GM12878 (cell line): ENCODE data around the gene ZFP42. TPM values are rescaled to one million over a fixed set of nuclear protein-coding genes. Genes with fewer than 3 reads are reported as not detected.

Experiments
- ATAC-seq: fragments of 200-7000 bp; cut with Tn5 transposase; 3 replicates; pipeline ENCODE4 v1.9.1; 2020; ENCODE audit warnings: mild to moderate bottlenecking, moderate library complexity
- BruUV-seq: library from RNA; stranded (reverse); fragments of 400-500 nt; replicated peaks from 2 replicates; lab custom pipeline; 2021; lab: Mats Ljungman, UMichigan
- CTCF ChIA-PET: fragments of 300-600 bp; sonication (Branson Sonifier 250); formaldehyde crosslinking; extraction: SDS; loops from one replicate; lab custom pipeline; 2021; ENCODE audit warnings: inconsistent platforms; lab: Yijun Ruan, JAX
- POLR2A ChIA-PET: fragments of 350-600 bp; formaldehyde crosslinking; extraction: SDS; loops from one replicate; lab custom pipeline; 2021; ENCODE audit warnings: inconsistent platforms; lab: Charles Lee
- RAD21 ChIA-PET: fragments of 300-600 bp; sonication (Branson Sonifier 250); formaldehyde crosslinking; loops from one replicate; lab custom pipeline; 2023; ENCODE audit warnings: antibody characterized with exemption; ENCODE audit not compliant: unreplicated experiment; lab: Charles Lee
- SMC1A ChIA-PET: fragments of 300-600 bp; sonication (Branson Sonifier 250); formaldehyde crosslinking; loops from one replicate; lab custom pipeline; 2023; ENCODE audit not compliant: unreplicated experiment, uncharacterized antibody; lab: Charles Lee
- DNase-seq: peaks from one replicate; pipeline ENCODE4 v3.0.0-alpha.2; 2011; ENCODE audit warnings: low read depth, low spot score
- FAIRE-seq: peaks from 3 replicates; lab custom pipeline; 2011; peaks lifted over from hg19 to GRCh38; lab: Jason Lieb, UNC
- H2AFZ ChIP-seq: 2 replicates; pipeline ENCODE4 v1.6.0; 2011; ENCODE audit warnings: low read depth, low read length, control low read depth; ENCODE audit not compliant: control insufficient read depth
- H3K27ac ChIP-seq: 2 replicates; pipeline ENCODE4 v1.5.1; 2011; ENCODE audit warnings: control low read depth; ENCODE audit not compliant: control insufficient read depth, insufficient read depth
- H3K27me3 ChIP-seq, 2 experiments: replicated peaks in 1 of 2; 2 replicates each; pipeline versions ENCODE4 v1.6.0 to v1.6.1; 2011; ENCODE audit warnings: low read length in 1 of 2; ENCODE audit not compliant: control insufficient read depth in 2 of 2, insufficient read depth in 2 of 2
- H3K36me3 ChIP-seq, 2 experiments: 2 replicates each; pipeline ENCODE4 v1.5.1; 2011; ENCODE audit warnings: low read length in 1 of 2; ENCODE audit not compliant: control insufficient read depth in 2 of 2, insufficient read depth in 2 of 2
- H3K4me1 ChIP-seq: 2 replicates; pipeline ENCODE4 v1.6.1; 2011; ENCODE audit warnings: mild to moderate bottlenecking, low read length, moderate library complexity, mixed read lengths; ENCODE audit not compliant: control insufficient read depth, insufficient read depth
- H3K4me2 ChIP-seq: 2 replicates; pipeline ENCODE4 v1.6.0; 2011; ENCODE audit warnings: control low read depth; ENCODE audit not compliant: control insufficient read depth, insufficient read depth
- H3K4me3 ChIP-seq: fragments of 200-600 bp; sonication (generic); 2 replicates; pipeline ENCODE4 v1.5.1; 2016
- H3K79me2 ChIP-seq: 2 replicates; pipeline ENCODE4 v1.6.0; 2011; ENCODE audit warnings: low read length; ENCODE audit not compliant: control insufficient read depth, insufficient read depth
- H3K9ac ChIP-seq: 2 replicates; pipeline ENCODE4 v1.8.0; 2011; ENCODE audit warnings: low read length, control low read depth, mixed read lengths; ENCODE audit not compliant: control insufficient read depth, insufficient read depth
- H3K9me3 ChIP-seq: replicated peaks from 3 replicates; pipeline ENCODE4 v1.5.1; 2011; ENCODE audit warnings: mild to moderate bottlenecking, low read length; ENCODE audit not compliant: control insufficient read depth, insufficient read depth
- H4K20me1 ChIP-seq: 2 replicates; pipeline ENCODE4 v1.6.0; 2011; ENCODE audit not compliant: control insufficient read depth, insufficient read depth
- ASH2L ChIP-seq: fragments of 300-600, 200-600 bp; sonication (generic); IDR thresholded peaks from 2 replicates; pipeline ENCODE4 v1.6.1; 2017; ENCODE audit warnings: low read depth, mild to moderate bottlenecking, borderline replicate concordance
- BHLHE40 ChIP-seq, 2 experiments: fragments of 450-650 bp in 1 of 2; IDR thresholded peaks; 2 replicates each; pipeline ENCODE4 v1.6.1; 2011 to 2017; ENCODE audit warnings: low read depth in 2 of 2, borderline replicate concordance in 1 of 2, improper control_type of control experiment in 1 of 2, low read length in 1 of 2, mild to moderate bottlenecking in 1 of 2
- CBFB ChIP-seq: IDR thresholded peaks from 2 replicates; pipeline ENCODE4 v1.6.1; 2016; ENCODE audit warnings: antibody characterized with exemption, low read depth
- E2F8 ChIP-seq: fragments of 450-650 bp; IDR thresholded peaks from 2 replicates; pipeline ENCODE4 v1.6.1; 2018; ENCODE audit warnings: mild to moderate bottlenecking, low read depth, moderate library complexity; ENCODE audit not compliant: partially characterized antibody
- EZH2 ChIP-seq: IDR thresholded peaks from 2 replicates; pipeline ENCODE4 v1.6.1; 2012; ENCODE audit warnings: low read depth, mild to moderate bottlenecking, control low read depth, inconsistent platforms, low read length, borderline replicate concordance; ENCODE audit not compliant: control insufficient read depth
- GATAD2B ChIP-seq: fragments of 450-650 bp; conservative IDR thresholded peaks from 2 replicates; pipeline ENCODE4 v1.6.1; 2017; ENCODE audit warnings: low read depth, mild to moderate bottlenecking, moderate library complexity
- IRF4 ChIP-seq: IDR thresholded peaks from 2 replicates; pipeline ENCODE4 v1.6.1; 2011; ENCODE audit warnings: low read depth, low read length
- MEF2B ChIP-seq: fragments of 450-650 bp; IDR thresholded peaks from 2 replicates; pipeline ENCODE4 v1.6.1; 2018; ENCODE audit warnings: mild to moderate bottlenecking, moderate library complexity; ENCODE audit not compliant: partially characterized antibody, poor library complexity, severe bottlenecking
- MYB ChIP-seq: fragments of 150-350 bp; IDR thresholded peaks from 2 replicates; pipeline ENCODE4 v1.6.1; 2014; ENCODE audit warnings: mild to moderate bottlenecking, low read depth, low read length, borderline replicate concordance
- POLR2A ChIP-seq: IDR thresholded peaks from 2 replicates; pipeline ENCODE4 v1.6.1; 2011; ENCODE audit warnings: low read depth, mild to moderate bottlenecking, low read length
- RB1 ChIP-seq: fragments of 450-650 bp; formaldehyde crosslinking; IDR thresholded peaks from 2 replicates; pipeline ENCODE4 v1.6.1; 2017; ENCODE audit warnings: mild to moderate bottlenecking, borderline replicate concordance
- SMARCA5 ChIP-seq: fragments of 450-650 bp; IDR thresholded peaks from 2 replicates; pipeline ENCODE4 v1.6.1; 2017; ENCODE audit warnings: mild to moderate bottlenecking
- TBL1XR1 ChIP-seq: IDR thresholded peaks from 2 replicates; pipeline ENCODE4 v1.6.1; 2012; ENCODE audit warnings: low read depth, low read length, improper control_type of control experiment
- ZNF207 ChIP-seq: fragments of 450-650 bp; IDR thresholded peaks from 2 replicates; pipeline ENCODE4 v1.6.1; 2014; ENCODE audit warnings: antibody characterized with exemption, mild to moderate bottlenecking, borderline replicate concordance
- ZZZ3 ChIP-seq: IDR thresholded peaks from 2 replicates; pipeline ENCODE4 v1.6.1; 2011; ENCODE audit warnings: low read depth; ENCODE audit not compliant: control insufficient read depth, insufficient read length
- WGBS: methylation state at CpG from one replicate; pipeline ENCODE4 v1.1.6; 2016; ENCODE audit warnings: low lambda C conversion rate; ENCODE audit not compliant: insufficient replicate concordance, insufficient coverage; ENCODE audit errors: missing lambda C conversion rate; 5-methylcytosine and 5-hydroxymethylcytosine counted together
- in situ Hi-C: fragments of 300-500 bp; cut with MboI; formaldehyde crosslinking; loops from 9 replicates; pipeline ENCODE4 v1.14.3; 2018; ENCODE audit warnings: mixed read lengths
- intact Hi-C: fragments of 100-400 bp; cut with micrococcal nuclease; formaldehyde crosslinking; loops from one replicate; pipeline ENCODE4 v1.14.2; 2022; ENCODE audit not compliant: unreplicated experiment
- polyA plus RNA-seq, 11 experiments: library from polyadenylated mRNA; depleted of rRNA in 4 of 11; unstranded in 6 of 11; stranded (reverse) in 5 of 11; fragments of >200 nt; fragmentation: Nextera tagmentation in 4 of 11; fragmentation: Illumina TruSeq in 1 of 11; extraction: Ambion mirVana in 4 of 11; extraction: Trizol in 1 of 11; gene quantifications; 1 replicate in 1 of 11; 2 replicates in 10 of 11; pipeline versions ENCODE4 v1.2.1 to v1.2.3, GENCODE V29; 2011 to 2016; ENCODE audit warnings: inconsistent platforms in 2 of 11, missing spikeins in 2 of 11, low read depth in 1 of 11
- total RNA-seq, 4 experiments: library from RNA; depleted of rRNA in 3 of 4; stranded (reverse); fragments of >200 nt in 3 of 4; fragmentation: Illumina TruSeq in 1 of 4; extraction: Trizol in 1 of 4; gene quantifications; 2 replicates each; pipeline versions ENCODE4 v1.2.1 to v1.2.3, GENCODE V29; 2013 to 2021

ZFP42 gene
- total and polyA plus RNA-seq, 10 of the 15 experiments (the other 5 are each of a cell fraction or from before 2014, with no cell fraction given), result 0.13 TPM; not detected in 9

DNA sequence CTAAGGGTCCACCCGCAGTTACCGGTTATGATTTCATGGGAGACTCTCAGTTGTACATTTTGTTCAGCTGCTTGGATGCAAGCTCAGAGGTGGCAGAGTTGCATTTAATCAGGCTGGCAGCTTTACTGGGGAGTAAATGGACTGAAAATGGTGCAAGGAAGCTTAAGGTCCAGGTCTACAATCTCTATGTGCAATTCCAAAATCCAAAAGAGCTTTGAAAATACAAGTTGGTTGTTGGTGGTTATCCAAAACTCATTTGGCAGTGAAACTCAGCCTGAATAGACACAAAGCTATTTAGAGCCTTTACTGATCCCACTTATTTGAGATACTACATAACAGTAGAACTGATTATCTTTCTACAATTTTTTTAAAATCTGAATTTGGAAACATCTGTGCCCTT is 11.8 kb upstream of the ZFP42 start:
- Histone ChIP-seq H3K79me2 (no peaks in the 10 kb centered on the region), H3K4me2 (no peak overlapping the region), H2AFZ (no peak overlapping the region), H3K27ac (no peak overlapping the region), H3K27me3 (no peaks in the 10 kb centered on the region), H3K4me3 (no peak overlapping the region), H3K9me3 (no peaks in the 10 kb centered on the region), H3K4me1 (no peaks in the 10 kb centered on the region), H3K9ac (no peak overlapping the region), H4K20me1 (no peaks in the 10 kb centered on the region), H3K36me3 (no peaks in the 10 kb centered on the region)
- ChIA-PET CTCF (no interaction called here), POLR2A (no interaction called here), RAD21 (no interaction called here), SMC1A (no interaction called here)
- WGBS, result 100% methylated on average over 2 of the region's 2 CpGs
- FAIRE-seq, result no peak
- no peak for DNase-seq
- in situ Hi-C loops, result no loop called here
- no peak for ATAC-seq
- no peak for TF ChIP-seq RB1
- no peak for TF ChIP-seq EZH2
- no peak for TF ChIP-seq BHLHE40 (IDR thresholded peaks at IDR 0.05; ENCODE audit: borderline replicate concordance in 1 of 2, low read depth in 2 of 2, low read length in 1 of 2)
- no peak for TF ChIP-seq E2F8
- no peak for TF ChIP-seq ZNF207
- TF ChIP-seq IRF4, result no peak
- TF ChIP-seq CBFB, result no peak
- TF ChIP-seq MYB, result no peak
- no peak for TF ChIP-seq MEF2B
- no peak for TF ChIP-seq ZZZ3
- no peak for TF ChIP-seq SMARCA5
- TF ChIP-seq POLR2A, result no peak
- no peak for TF ChIP-seq TBL1XR1
- no peak for TF ChIP-seq ASH2L
- no peak for TF ChIP-seq GATAD2B
- BruUV-seq, result no TSS peak
- intact Hi-C loops, result no loop called here
